ENCODE data around the gene AP2M1.
A peak's percentile ranks its signal among the peaks of the same experiment; 100 is the strongest.

The AP2M1 gene

DNA sequence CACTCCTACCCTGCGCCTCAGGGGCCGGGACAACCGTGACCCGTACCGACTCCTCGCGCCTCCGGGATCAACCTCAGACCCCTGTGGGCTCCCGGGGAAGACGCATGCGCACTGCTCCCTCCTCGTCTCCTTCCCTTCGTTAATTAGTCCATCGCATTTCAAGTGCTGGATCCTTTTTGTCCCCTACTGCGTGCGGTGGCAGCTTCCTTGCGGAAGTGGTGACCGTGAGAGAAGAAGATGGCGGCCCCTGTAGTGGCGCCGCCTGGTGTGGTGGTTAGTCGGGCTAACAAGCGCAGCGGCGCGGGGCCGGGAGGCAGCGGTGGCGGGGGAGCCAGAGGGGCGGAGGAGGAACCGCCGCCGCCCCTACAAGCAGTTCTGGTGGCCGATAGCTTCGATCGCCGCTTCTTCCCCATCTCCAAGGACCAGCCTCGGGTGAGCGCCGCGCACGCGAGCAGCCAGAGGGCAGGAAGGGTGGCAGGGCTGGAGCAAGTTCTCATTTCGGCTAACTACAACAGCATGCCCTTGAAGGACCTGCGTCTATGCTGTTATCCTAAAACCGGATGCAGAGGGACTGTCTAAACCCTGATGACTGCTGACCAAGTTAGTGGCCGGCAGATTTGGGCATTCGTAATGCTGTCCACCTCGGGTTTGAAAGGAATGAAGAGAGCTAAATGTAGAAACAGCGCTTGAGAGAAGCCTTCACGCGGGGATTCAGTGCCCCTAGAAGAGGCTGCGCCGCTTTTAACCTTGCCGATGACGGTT is 39.3 kb upstream of the AP2M1 start, which contains the start of gene EIF2B5:
Gene EIF2B5 (plus strand): TSS at position 210 of the 762 bp plus-strand sequence. CDS start 28 bp downstream, at position 238.
- Histone ChIP-seq H3K27ac (peak within 1 kb of the TSS; percentile 77 to 95), H3K4me3 (peak within 1 kb of the TSS; percentile 81)
- TF ChIP-seq, protein P1, sequence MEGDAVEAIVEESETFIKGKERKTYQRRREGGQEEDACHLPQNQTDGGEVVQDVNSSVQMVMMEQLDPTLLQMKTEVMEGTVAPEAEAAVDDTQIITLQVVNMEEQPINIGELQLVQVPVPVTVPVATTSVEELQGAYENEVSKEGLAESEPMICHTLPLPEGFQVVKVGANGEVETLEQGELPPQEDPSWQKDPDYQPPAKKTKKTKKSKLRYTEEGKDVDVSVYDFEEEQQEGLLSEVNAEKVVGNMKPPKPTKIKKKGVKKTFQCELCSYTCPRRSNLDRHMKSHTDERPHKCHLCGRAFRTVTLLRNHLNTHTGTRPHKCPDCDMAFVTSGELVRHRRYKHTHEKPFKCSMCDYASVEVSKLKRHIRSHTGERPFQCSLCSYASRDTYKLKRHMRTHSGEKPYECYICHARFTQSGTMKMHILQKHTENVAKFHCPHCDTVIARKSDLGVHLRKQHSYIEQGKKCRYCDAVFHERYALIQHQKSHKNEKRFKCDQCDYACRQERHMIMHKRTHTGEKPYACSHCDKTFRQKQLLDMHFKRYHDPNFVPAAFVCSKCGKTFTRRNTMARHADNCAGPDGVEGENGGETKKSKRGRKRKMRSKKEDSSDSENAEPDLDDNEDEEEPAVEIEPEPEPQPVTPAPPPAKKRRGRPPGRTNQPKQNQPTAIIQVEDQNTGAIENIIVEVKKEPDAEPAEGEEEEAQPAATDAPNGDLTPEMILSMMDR (IDR thresholded peaks at IDR 0.05) = no peak
- peak; percentile 88 for DNase-seq (ENCODE audit: low spot score)

GRCh38 chr3:184135911-184136260 is 38.8 kb upstream of the AP2M1 start:
- no peak for DNase-seq (ENCODE audit: low spot score)
- TF ChIP-seq, protein P1 (IDR thresholded peaks at IDR 0.05) = no peak
- peak overlapping the region; percentile 77 to 95 for H3K27ac ChIP-seq
- H3K4me3 ChIP-seq = peak overlapping the region; percentile 81

GRCh38 chr3:184140436-184140835 is 34.2 kb upstream of the AP2M1 start:
- Histone ChIP-seq H3K4me3 (no peak overlapping the region), H3K27ac (no peak overlapping the region)
- no peak for DNase-seq (ENCODE audit: low spot score)
- TF ChIP-seq, protein P1 (IDR thresholded peaks at IDR 0.05) = no peak

GRCh38 chr3:184142199-184142598 is 32.5 kb upstream of the AP2M1 start:
- TF ChIP-seq, protein P1 (IDR thresholded peaks at IDR 0.05) = no peak
- H3K27ac ChIP-seq = no peak overlapping the region
- H3K4me3 ChIP-seq = no peak overlapping the region
- no peak for DNase-seq (ENCODE audit: low spot score)

DNA sequence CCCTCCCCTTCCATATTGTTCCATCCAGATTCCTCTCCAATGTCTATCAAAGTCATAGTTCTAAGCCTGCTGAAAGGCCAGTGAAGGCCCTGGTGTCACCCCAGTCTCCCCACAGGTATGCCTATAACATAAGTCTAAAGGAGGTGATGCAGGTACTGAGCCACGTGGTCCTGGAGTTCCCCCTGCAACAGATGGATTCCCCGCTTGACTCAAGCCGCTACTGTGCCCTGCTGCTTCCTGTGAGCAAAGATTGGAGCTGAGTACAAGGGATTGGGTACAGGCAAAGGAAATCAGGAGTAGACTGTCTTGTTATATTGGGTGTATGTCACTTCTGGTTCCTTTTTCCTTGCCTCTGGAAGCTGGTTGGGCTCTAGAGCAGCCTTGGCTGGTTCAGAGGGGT is 31.3 kb upstream of the AP2M1 start:
- Histone ChIP-seq H3K27ac (no peak overlapping the region), H3K4me3 (no peak overlapping the region)
- TF ChIP-seq, protein P1 (IDR thresholded peaks at IDR 0.05) = no peak
- DNase-seq (ENCODE audit: low spot score) = no peak

DNA sequence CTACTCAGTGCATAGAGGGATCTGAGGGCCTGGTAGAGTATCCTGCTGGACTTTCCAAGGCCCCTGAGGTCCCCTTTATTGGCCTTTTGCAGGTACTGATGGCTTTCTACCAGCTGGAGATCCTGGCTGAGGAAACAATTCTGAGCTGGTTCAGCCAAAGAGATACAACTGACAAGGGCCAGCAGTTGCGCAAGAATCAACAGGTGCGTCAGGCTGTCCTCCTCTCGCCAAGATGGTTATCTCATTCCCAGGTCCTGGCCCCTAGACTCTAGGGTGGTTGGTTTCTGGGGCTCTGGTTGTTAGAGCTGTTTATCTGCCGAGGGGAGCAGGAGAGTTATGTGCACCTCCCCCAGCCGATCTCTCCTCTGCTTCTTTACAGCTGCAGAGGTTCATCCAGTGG is 30.1 kb upstream of the AP2M1 start:
- TF ChIP-seq, protein P1 (IDR thresholded peaks at IDR 0.05) = no peak
- no peak for DNase-seq (ENCODE audit: low spot score)
- no peak overlapping the region for H3K27ac ChIP-seq

GRCh38 chr3:184145111-184145524 is 29.5 kb upstream of the AP2M1 start:
- DNase-seq (ENCODE audit: low spot score) = no peak
- TF ChIP-seq, protein P1 (IDR thresholded peaks at IDR 0.05) = no peak
- Histone ChIP-seq H3K4me3 (no peak overlapping the region), H3K27ac (no peak overlapping the region)

More for the DNA sequence above, 30.1 kb upstream of the AP2M1 start:
- H3K4me3 ChIP-seq = no peak overlapping the region

All from coronary artery (tissue), 2 donors.